ENCODE results near the gene ROPN1B. TPM values are rescaled to one million over a fixed set of nuclear protein-coding genes. Genes with fewer than 3 reads are reported as not detected.
"Not testable (repeated sequence)": the region's sequence is repeated elsewhere in the genome, so short reads cannot be mapped to it uniquely, and the experiment has no call there.

ROPN1B gene
- polyA plus RNA-seq, 1 experiment, result not detected

- H3K4me3 ChIP-seq (ENCODE audit: low read depth, low read length); H3K27ac ChIP-seq (ENCODE audit: low read depth, low read length); H3K27me3 ChIP-seq (ENCODE audit: control insufficient read depth, insufficient read depth, low read length); DNase-seq (ENCODE audit: low read depth, low spot score); H3K9me3 ChIP-seq (ENCODE audit: control insufficient read depth, insufficient read depth, low read length); CTCF ChIA-PET; POLR2A ChIA-PET: not testable (repeated sequence)
Measured at GRCh38 chr3:125951176-125951575, 17.8 kb upstream of the ROPN1B start.

- H3K4me3 ChIP-seq (ENCODE audit: low read depth, low read length); H3K27ac ChIP-seq (ENCODE audit: low read depth, low read length); H3K27me3 ChIP-seq (ENCODE audit: control insufficient read depth, insufficient read depth, low read length); DNase-seq (ENCODE audit: low read depth, low spot score); CTCF ChIA-PET; POLR2A ChIA-PET: not testable (repeated sequence)
- peaks cover 12% of the 10 kb centered on the region; the same call in 1 of the 2 replicates for H3K9me3 ChIP-seq (ENCODE audit: control insufficient read depth, insufficient read depth, low read length)
Measured at GRCh38 chr3:125957020-125957419, 12.0 kb upstream of the ROPN1B start.

GRCh38 chr3:125957674-125958510, 11.1 kb upstream of the ROPN1B start:
- H3K27me3 ChIP-seq (ENCODE audit: control insufficient read depth, insufficient read depth, low read length), result peaks cover 3% of the 10 kb centered on the region
- peaks cover 12% of the 10 kb centered on the region; the same call in 1 of the 2 replicates for H3K9me3 ChIP-seq (ENCODE audit: control insufficient read depth, insufficient read depth, low read length)
- DNase-seq (ENCODE audit: low read depth, low spot score), result no peak
- no peak overlapping the region for H3K4me3 ChIP-seq (ENCODE audit: low read depth, low read length)
- no peak overlapping the region for H3K27ac ChIP-seq (ENCODE audit: low read depth, low read length)
- ChIA-PET CTCF (no interaction called here), POLR2A (no interaction called here)
- TF ChIP-seq CTCF (IDR thresholded peaks at IDR 0.05; ENCODE audit: low read depth, low read length), result no peak

GRCh38 chr3:125958511-125959316, 10.3 kb upstream of the ROPN1B start:
- H3K27me3 ChIP-seq (ENCODE audit: control insufficient read depth, insufficient read depth, low read length), result peaks cover 3% of the 10 kb centered on the region
- no peak overlapping the region for H3K27ac ChIP-seq (ENCODE audit: low read depth, low read length)
- TF ChIP-seq CTCF (IDR thresholded peaks at IDR 0.05; ENCODE audit: low read depth, low read length), result no peak
- ChIA-PET POLR2A (no interaction called here), CTCF (no interaction called here)
- no peak for DNase-seq (ENCODE audit: low read depth, low spot score)
- peaks cover 12% of the 10 kb centered on the region; the same call in 1 of the 2 replicates for H3K9me3 ChIP-seq (ENCODE audit: control insufficient read depth, insufficient read depth, low read length)
- no peak overlapping the region for H3K4me3 ChIP-seq (ENCODE audit: low read depth, low read length)

GRCh38 chr3:125959317-125960065, 9.5 kb upstream of the ROPN1B start:
- POLR2A ChIA-PET, result no interaction called here
- no peak for TF ChIP-seq CTCF (IDR thresholded peaks at IDR 0.05; ENCODE audit: low read depth, low read length)
- CTCF ChIA-PET, result no interaction called here
- no peak for DNase-seq (ENCODE audit: low read depth, low spot score)
- no peak overlapping the region for H3K4me3 ChIP-seq (ENCODE audit: low read depth, low read length)
- H3K9me3 ChIP-seq (ENCODE audit: control insufficient read depth, insufficient read depth, low read length), result peaks cover 12% of the 10 kb centered on the region; the same call in 1 of the 2 replicates
- peaks cover 3% of the 10 kb centered on the region for H3K27me3 ChIP-seq (ENCODE audit: control insufficient read depth, insufficient read depth, low read length)
- no peak overlapping the region for H3K27ac ChIP-seq (ENCODE audit: low read depth, low read length)

Data from AG04450 (cell line).